ENCODE measurements around the gene POLG2.
"Not testable (repeated sequence)": the region's sequence is repeated elsewhere in the genome, so short reads cannot be mapped to it uniquely, and the experiment has no call there.

Gene POLG2

GRCh38 chr17:64484380-64484779, 12.5 kb downstream of the POLG2 start:
- no peak for DNase-seq (ENCODE audit: low read depth in 2 of 2)

DNA sequence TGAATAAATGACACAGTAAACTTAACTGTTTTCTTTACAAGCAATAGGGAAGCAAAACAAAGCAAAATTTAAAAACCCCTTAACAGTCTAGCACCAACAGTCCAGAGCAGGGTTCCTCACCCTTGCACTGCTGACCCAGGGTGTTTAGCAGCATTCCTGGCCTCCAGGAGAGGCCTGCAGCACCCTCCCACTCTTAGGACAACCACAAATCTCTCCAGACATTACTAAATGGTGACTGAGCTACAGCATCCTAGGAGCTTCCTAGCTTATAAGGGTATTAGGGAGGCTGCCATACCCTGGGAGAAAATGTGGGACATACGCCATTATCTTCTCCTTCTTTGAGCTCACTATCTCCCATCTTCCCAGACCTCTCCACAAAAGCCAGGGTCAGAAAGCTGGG, 15.9 kb downstream of the POLG2 start:
- DNase-seq (ENCODE audit: low read depth in 2 of 2): no peak

DNA sequence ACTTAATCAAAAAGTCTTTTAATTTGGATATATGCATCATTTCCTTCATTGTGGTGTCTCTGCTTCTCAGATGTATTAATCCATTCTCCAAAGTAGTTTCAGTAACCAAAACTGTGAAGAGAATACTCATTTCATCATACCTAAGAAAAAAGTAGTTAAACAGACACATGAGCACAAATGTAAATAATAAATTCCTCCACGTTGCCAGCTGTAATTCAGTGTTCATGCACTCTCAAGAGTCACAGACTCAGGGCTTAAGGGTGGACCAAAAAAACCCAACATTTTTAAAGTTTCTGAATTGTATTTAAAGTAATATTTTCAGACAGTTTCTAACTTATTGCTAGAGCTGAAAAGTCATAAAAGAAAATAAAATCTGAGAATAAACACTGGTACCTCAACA, 19.0 kb downstream of the POLG2 start:
- no peak for DNase-seq (ENCODE audit: low read depth in 2 of 2)

GRCh38 chr17:64472564-64472963, 24.3 kb downstream of the POLG2 start:
- no peak for DNase-seq (ENCODE audit: low read depth in 2 of 2)

GRCh38 chr17:64471440-64471839, 25.4 kb downstream of the POLG2 start:
- DNase-seq (ENCODE audit: low read depth in 2 of 2): no peak

DNA sequence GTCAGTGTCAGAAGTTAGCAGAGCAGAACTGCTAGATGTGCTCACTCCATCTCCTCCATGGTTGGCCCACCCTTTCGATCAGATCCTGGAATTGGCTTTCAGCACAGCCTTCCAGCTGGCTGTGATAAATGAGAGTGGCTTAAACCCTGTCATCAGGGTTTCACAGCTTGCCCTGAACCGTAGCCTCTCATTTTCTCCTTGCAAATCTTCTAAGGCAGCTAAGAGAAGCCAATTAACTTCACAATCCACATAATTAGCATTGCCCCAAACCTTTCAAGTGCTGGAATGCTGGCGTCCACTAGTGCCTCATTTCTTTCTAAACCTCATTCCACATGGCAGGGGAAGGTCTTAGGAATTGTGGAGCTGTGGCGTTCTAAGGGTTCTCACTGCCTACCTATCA, 26.2 kb downstream of the POLG2 start:
- DNase-seq (ENCODE audit: low read depth in 2 of 2): no peak

- DNase-seq (ENCODE audit: low read depth in 2 of 2): not testable (repeated sequence)
These were observed 30.0 kb downstream of the POLG2 start for GRCh38 chr17:64466834-64467233.

DNA sequence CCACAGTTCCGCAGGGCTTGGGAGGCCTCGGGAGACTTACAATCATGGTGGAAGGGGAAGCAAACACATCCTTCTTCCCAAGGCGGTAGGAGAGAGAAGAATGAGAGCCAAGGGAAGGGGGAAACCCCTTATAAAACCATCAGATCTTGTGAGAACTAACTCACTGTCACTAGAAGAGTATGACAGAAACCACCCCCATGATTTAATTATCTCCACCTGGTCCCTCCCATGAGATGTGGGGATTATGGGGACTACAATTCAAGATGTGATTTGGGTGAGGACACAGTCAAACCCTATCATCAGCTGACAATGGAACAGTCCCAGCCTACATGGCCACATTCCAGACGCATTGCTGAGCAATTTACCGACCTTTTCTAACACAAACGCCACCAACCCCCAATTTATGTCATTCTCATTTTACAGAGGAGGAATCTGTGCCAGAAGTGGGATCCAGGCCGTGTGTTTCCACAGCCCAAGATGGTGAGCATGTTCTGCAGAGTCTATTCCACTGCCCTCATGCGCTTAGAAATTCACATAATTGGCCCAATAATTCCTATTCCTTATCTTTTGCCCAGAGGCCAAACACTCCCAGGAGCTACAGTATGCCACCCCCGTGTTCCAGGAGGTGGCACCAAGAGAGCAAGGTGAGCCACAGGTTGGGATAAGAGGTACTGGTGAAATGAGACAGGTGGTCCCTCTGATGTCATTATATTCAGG, 30.7 kb downstream of the POLG2 start:
- DNase-seq (ENCODE audit: low read depth in 2 of 2): no peak

GRCh38 chr17:64461788-64462187, 35.1 kb downstream of the POLG2 start:
- no peak for DNase-seq (ENCODE audit: low read depth in 2 of 2)

DNA sequence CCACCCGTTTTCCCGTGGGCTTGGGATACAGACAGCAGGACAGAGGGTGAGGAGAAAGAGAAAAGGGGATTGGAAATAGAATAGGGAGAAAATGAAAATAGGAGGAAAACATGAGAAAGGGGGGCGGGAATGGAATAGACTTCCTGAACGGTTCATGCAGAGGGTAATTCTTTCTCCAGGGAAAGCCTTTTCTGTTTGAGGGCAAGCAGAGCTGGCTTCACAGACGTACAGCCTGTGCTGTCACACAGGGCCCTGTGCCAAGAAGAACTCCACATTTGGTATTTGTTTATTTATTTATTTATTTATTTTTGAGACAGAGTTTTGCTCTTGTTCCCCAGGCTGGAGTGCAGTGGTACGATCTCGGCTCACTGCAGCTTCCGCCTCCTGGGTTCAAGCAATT, 35.9 kb downstream of the POLG2 start:
- no peak for DNase-seq (ENCODE audit: low read depth in 2 of 2)

DNA sequence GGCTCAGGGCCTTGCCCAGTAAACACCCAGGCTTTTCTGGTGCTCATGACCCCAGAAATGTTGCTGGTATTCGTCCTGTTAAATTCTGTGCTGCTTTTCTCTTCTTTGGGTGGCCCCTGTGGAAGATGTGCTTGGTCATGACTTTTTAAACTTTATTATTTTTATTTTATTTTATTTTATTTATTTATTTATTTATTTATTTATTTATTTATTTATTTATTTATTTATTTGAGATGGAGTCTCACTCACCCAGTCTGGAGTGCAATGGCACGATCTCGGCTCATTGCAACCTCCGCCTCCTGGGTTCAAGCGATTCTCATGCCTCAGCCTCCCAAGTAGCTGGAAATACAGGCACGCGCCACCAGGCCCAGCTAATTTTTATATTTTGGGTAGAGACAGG, 37.0 kb downstream of the POLG2 start:
- DNase-seq (ENCODE audit: low read depth in 2 of 2): not testable (repeated sequence)

DNA sequence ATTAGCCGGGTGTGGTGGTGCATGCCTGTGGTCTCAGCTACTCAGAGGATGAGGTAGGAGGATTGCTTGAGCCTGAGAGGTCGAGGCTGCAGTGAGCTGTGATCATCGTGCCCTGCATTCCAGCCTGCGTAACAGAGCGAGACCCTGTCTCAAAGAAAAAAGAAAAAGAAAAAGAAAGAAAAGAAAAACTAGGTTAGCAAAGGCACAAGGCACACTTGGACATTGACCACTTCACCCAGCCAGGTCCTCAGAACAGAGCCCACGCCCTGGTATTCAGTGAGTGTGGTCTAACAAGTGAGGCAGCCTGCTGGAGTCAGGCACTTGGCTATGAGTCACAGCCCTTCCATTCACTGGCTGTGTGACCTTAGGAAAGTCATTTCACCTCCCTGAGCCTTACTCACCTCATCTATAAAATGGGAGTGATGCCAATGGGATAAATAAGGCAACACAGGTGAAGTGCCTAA, 37.5 kb downstream of the POLG2 start:
- no peak for DNase-seq (ENCODE audit: low read depth in 2 of 2)

DNA sequence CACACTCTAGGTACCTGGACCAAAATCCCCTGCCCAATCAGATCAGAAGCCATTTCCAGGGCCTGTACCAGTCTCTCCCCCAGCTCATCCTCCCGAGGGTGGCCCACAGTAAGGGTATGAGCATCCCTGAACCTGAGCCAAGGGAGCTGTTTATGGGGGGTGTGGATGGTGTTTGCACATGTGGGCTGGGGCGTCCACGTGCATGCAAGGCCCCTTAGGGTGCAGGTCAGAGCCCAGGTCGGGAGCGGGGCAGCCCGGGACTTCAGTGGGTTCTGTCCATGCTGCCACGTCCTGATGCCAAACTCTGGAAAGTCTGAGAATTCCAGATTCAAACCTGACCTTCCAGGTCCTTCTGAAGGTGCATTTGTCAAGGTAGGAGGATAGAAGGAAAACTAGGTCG, 38.1 kb downstream of the POLG2 start:
- no peak for DNase-seq (ENCODE audit: low read depth in 2 of 2)

DNA sequence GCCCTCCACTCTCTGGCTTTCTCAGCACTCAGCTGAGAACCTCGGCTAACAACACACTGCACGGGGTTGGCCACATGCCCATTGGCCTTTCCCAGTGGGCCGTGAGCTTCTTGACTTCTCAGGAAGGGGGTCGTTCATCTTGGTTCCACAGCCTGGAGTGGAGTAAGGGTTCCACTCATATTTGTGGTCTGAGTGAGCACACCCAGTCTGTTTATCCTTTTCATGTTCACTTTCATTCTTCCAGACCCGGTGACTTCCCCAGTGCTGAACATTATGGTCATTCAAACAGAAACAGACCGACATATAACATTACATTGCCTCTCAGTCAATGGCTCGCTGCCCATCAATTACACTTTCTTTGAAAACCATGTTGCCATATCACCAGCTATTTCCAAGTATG, 39.7 kb downstream of the POLG2 start:
- DNase-seq (ENCODE audit: low read depth in 2 of 2): no peak

DNA sequence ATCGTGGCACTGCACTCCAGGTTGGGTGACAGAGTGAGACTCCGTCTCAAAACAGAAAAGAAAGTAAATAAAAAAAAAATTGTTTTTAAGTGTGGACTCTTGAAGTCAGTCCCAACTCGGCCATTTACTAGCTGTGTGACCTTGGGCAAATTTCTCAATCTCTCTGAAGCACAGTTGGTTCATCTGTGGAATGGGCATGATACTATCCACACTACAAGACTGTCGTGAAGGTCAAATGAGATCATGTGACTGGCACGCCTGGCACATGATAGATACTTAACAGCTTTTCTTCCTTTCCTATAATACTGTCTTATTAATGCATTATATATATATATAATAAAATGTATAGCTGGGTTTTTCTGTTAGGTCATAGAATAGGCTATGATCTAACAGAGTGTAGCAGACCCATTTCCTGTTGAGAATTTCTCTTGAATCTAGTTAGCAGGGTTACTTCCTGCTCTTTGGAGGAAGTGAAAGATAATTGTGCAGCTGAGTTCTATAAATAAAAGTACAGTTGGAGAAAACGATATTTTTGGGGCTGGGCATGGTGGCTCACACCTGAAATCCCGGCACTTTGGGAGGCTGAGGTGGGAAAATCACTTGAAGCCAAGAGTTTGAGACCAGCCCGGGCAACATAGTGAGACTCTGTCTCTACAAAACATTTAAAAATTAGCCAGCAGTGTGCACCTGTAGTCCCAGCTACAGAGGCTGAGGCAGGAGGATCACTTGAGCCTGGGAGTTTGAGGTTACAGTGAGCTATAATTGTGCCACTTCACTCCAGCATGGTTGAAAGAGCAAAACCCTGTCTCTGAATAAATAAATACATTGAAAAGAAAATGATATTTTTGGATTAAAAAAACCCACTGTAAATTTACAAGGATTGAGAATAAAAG, 40.6 kb downstream of the POLG2 start:
- no peak for DNase-seq (ENCODE audit: low read depth in 2 of 2)

- DNase-seq (ENCODE audit: low read depth in 2 of 2): no peak
These were observed 47.3 kb downstream of the POLG2 start for GRCh38 chr17:64449545-64449944.

DNA sequence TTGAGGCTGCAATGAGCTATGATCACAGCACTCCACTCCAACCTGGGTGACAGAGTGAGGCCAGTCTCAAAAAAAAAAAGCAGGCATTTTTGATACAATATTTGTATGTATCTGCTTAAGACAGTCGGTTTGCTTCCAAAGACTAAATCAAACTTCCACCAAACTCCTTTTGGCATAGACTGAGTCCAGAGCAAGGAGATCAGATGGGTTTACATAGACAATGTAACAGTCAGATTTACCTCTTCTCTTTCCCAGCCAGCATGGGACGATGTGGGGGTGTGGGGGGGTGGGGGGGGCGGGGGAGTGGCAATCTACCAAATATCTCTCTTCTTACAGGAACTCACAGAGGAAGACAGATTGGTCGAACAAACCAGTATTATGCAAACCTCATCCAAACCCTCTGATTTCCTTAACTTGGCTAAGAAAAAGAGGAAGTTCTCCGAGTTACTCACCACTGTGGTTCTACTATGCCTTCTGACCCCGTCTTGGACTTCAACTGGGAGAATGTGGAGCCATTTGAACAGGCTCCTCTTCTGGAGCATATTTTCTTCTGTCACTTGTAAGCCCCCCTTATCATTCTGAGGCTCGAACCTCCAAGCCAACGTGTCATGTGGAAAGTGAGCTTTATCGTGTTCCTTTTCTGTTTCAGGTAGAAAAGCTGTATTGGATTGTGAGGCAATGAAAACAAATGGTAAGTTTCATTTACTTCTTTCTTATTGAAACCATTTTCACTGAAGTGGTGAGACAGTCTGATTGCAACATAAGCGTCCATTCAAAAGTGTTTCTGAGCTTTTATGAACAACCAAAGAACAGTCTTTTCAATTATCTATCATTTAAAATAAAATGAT, 48.0 kb downstream of the POLG2 start, which contains the start of gene MILR1:
TSS of gene MILR1 (plus strand) at position 451 of the 848 bp plus-strand sequence. CDS start at position 505, 54 bp downstream.
- DNase-seq (ENCODE audit: low read depth in 2 of 2): no peak

GRCh38 chr17:64447526-64447925, 49.3 kb downstream of the POLG2 start:
- DNase-seq (ENCODE audit: low read depth in 2 of 2): no peak

DNA sequence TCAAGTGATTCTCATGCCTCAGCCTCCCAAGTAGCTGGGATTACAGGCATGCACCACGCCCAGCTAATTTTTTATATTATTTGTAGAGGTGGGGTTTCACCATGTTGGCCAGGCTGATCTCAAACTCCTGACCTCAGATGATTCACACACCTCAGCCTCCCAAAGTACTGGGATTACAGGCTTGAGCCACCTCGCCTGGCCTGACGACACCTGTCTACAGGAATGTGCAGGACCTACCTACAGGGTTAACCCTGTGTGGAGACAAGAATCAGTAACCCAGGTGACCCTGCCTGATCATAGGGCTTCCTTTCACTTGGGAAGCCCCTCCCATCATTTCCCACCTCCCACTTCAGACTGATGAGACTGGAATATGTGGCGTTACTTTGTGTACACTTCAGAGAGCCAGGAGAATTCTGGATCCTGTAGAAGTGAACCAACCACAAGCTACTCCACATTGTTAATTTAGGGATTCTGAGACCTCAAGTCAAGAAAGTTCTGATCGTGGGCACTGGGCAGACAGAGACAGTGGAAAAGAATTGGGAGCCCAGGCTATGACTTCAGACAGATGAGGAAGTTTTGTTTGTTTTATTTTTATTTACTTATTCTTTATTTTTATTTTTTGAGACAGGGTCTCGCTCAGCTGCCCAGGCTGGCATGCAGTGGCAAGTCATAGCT, 53.6 kb downstream of the POLG2 start:
- DNase-seq (ENCODE audit: low read depth in 2 of 2): no peak

DNA sequence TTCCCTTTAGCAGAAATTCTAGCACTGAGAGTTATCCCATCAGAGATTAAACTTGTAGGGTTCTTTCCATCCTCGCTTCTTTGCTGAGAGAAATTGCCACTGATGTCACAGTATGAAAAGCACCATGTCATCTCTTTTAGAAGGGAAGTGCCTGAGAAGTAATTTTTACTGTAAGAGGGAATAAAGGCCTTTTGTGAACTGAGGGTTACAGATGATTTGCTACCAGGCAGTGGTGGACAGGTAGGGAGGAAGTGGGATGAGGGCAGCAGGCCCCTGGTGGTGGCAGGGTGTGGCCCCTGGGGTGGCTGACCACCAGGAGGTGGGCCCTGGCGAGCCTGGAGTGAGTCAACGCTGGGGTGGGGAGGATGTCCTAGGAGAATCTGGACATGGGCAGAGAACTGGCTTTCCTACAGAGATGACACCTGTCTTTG, 54.3 kb downstream of the POLG2 start:
- DNase-seq (ENCODE audit: low read depth in 2 of 2): no peak

- no peak for DNase-seq (ENCODE audit: low read depth in 2 of 2)
These were observed 54.9 kb downstream of the POLG2 start for GRCh38 chr17:64441772-64442540.

Data from stimulated activated CD4-positive, alpha-beta T cell treated with anti-CD3 and anti-CD28 coated beads, Interleukin-12 subunit alpha, Interleukin-12 subunit beta, amount 100 ng/mL, for 24 hours (primary cell).